ENCODE data around the gene CNTD1. TPM values are rescaled to one million over a fixed set of nuclear protein-coding genes. Genes with fewer than 3 reads are reported as not detected.

Gene CNTD1
- polyA plus RNA-seq, 1 donor = 3.0 TPM

GRCh38 chr17:42809250-42809649, 10.6 kb downstream of the CNTD1 start:
- H3K9me3 ChIP-seq (ENCODE audit: control insufficient read depth, low read depth, low read length) = no peaks in the 10 kb centered on the region
- peaks cover 21% of the 10 kb centered on the region for H3K4me1 ChIP-seq (ENCODE audit: control insufficient read depth, insufficient read depth, low read length)
- no peak overlapping the region for H3K4me3 ChIP-seq (ENCODE audit: low read length)
- no peak overlapping the region for H3K27ac ChIP-seq (ENCODE audit: low read length)
- H3K36me3 ChIP-seq (ENCODE audit: control insufficient read depth, insufficient read depth, low read length) = peaks cover 27% of the 10 kb centered on the region
- 67% methylated on average over 1 of the region's 3 CpGs for WGBS (ENCODE audit: insufficient coverage, low lambda C conversion rate)
- DNase-seq = no peak
- H3K27me3 ChIP-seq (ENCODE audit: control insufficient read depth, insufficient read depth, low read length) = no peaks in the 10 kb centered on the region

- H3K27ac ChIP-seq (ENCODE audit: low read length) = no peak overlapping the region
- H3K36me3 ChIP-seq (ENCODE audit: control insufficient read depth, insufficient read depth, low read length) = peaks cover 75% of the 10 kb centered on the region
- H3K27me3 ChIP-seq (ENCODE audit: control insufficient read depth, insufficient read depth, low read length) = no peaks in the 10 kb centered on the region
- H3K4me3 ChIP-seq (ENCODE audit: low read length) = no peak overlapping the region
- no peaks in the 10 kb centered on the region for H3K4me1 ChIP-seq (ENCODE audit: control insufficient read depth, insufficient read depth, low read length)
- H3K9me3 ChIP-seq (ENCODE audit: control insufficient read depth, low read depth, low read length) = no peaks in the 10 kb centered on the region
- no peak for DNase-seq
- 79% methylated on average over 4 of the region's 8 CpGs for WGBS (ENCODE audit: insufficient coverage, low lambda C conversion rate)
These were observed 16.2 kb downstream of the CNTD1 start for GRCh38 chr17:42814633-42815399.

- H3K27ac ChIP-seq (ENCODE audit: low read length) = no peak overlapping the region
- no peaks in the 10 kb centered on the region for H3K4me1 ChIP-seq (ENCODE audit: control insufficient read depth, insufficient read depth, low read length)
- H3K9me3 ChIP-seq (ENCODE audit: control insufficient read depth, low read depth, low read length) = no peaks in the 10 kb centered on the region
- peaks cover 73% of the 10 kb centered on the region for H3K36me3 ChIP-seq (ENCODE audit: control insufficient read depth, insufficient read depth, low read length)
- no peak for DNase-seq
- no CpG with 5 or more reads among the region's 1 CpG for WGBS (ENCODE audit: insufficient coverage, low lambda C conversion rate)
- H3K27me3 ChIP-seq (ENCODE audit: control insufficient read depth, insufficient read depth, low read length) = no peaks in the 10 kb centered on the region
- no peak overlapping the region for H3K4me3 ChIP-seq (ENCODE audit: low read length)
These were observed 19.2 kb downstream of the CNTD1 start for GRCh38 chr17:42817866-42818265.

- H3K27ac ChIP-seq (ENCODE audit: low read length) = no peak overlapping the region
- no peaks in the 10 kb centered on the region for H3K27me3 ChIP-seq (ENCODE audit: control insufficient read depth, insufficient read depth, low read length)
- no peak for DNase-seq
- peaks cover 70% of the 10 kb centered on the region for H3K36me3 ChIP-seq (ENCODE audit: control insufficient read depth, insufficient read depth, low read length)
- no peak overlapping the region for H3K4me3 ChIP-seq (ENCODE audit: low read length)
- H3K9me3 ChIP-seq (ENCODE audit: control insufficient read depth, low read depth, low read length) = no peaks in the 10 kb centered on the region
- WGBS (ENCODE audit: insufficient coverage, low lambda C conversion rate) = no CpG with 5 or more reads among the region's 5 CpGs
- no peaks in the 10 kb centered on the region for H3K4me1 ChIP-seq (ENCODE audit: control insufficient read depth, insufficient read depth, low read length)
These were observed 19.7 kb downstream of the CNTD1 start for GRCh38 chr17:42818379-42818778.

- peaks cover 57% of the 10 kb centered on the region for H3K36me3 ChIP-seq (ENCODE audit: control insufficient read depth, insufficient read depth, low read length)
- H3K4me1 ChIP-seq (ENCODE audit: control insufficient read depth, insufficient read depth, low read length) = no peaks in the 10 kb centered on the region
- H3K4me3 ChIP-seq (ENCODE audit: low read length) = no peak overlapping the region
- H3K27ac ChIP-seq (ENCODE audit: low read length) = no peak overlapping the region
- DNase-seq = peak in 1 of 2 donors; percentile 51
- WGBS (ENCODE audit: insufficient coverage, low lambda C conversion rate) = no CpG with 5 or more reads among the region's 2 CpGs
- H3K27me3 ChIP-seq (ENCODE audit: control insufficient read depth, insufficient read depth, low read length) = no peaks in the 10 kb centered on the region
- H3K9me3 ChIP-seq (ENCODE audit: control insufficient read depth, low read depth, low read length) = no peaks in the 10 kb centered on the region
These were observed 21.4 kb downstream of the CNTD1 start for GRCh38 chr17:42819939-42820535.

- Histone ChIP-seq H3K9me3 (ENCODE audit: control insufficient read depth, low read depth, low read length) (no peaks in the 10 kb centered on the region), H3K27ac (ENCODE audit: low read length) (no peak overlapping the region), H3K36me3 (ENCODE audit: control insufficient read depth, insufficient read depth, low read length) (peaks cover 46% of the 10 kb centered on the region), H3K4me1 (ENCODE audit: control insufficient read depth, insufficient read depth, low read length) (no peaks in the 10 kb centered on the region), H3K27me3 (ENCODE audit: control insufficient read depth, insufficient read depth, low read length) (no peaks in the 10 kb centered on the region), H3K4me3 (ENCODE audit: low read length) (no peak overlapping the region)
- DNase-seq = no peak
- WGBS (ENCODE audit: insufficient coverage, low lambda C conversion rate) = no CpG with 5 or more reads among the region's 7 CpGs
These were observed 22.5 kb downstream of the CNTD1 start for GRCh38 chr17:42821176-42821575.

GRCh38 chr17:42827472-42827871, 28.8 kb downstream of the CNTD1 start:
- Histone ChIP-seq H3K4me3 (ENCODE audit: low read length) (no peak overlapping the region), H3K4me1 (ENCODE audit: control insufficient read depth, insufficient read depth, low read length) (no peaks in the 10 kb centered on the region), H3K27me3 (ENCODE audit: control insufficient read depth, insufficient read depth, low read length) (no peaks in the 10 kb centered on the region), H3K27ac (ENCODE audit: low read length) (no peak overlapping the region), H3K36me3 (ENCODE audit: control insufficient read depth, insufficient read depth, low read length) (no peaks in the 10 kb centered on the region), H3K9me3 (ENCODE audit: control insufficient read depth, low read depth, low read length) (no peaks in the 10 kb centered on the region)
- WGBS (ENCODE audit: insufficient coverage, low lambda C conversion rate) = no CpG with 5 or more reads among the region's 1 CpG
- no peak for DNase-seq

GRCh38 chr17:42830971-42831370, 32.3 kb downstream of the CNTD1 start:
- no peaks in the 10 kb centered on the region for H3K4me1 ChIP-seq (ENCODE audit: control insufficient read depth, insufficient read depth, low read length)
- H3K9me3 ChIP-seq (ENCODE audit: control insufficient read depth, low read depth, low read length) = no peaks in the 10 kb centered on the region
- H3K36me3 ChIP-seq (ENCODE audit: control insufficient read depth, insufficient read depth, low read length) = peaks cover 4% of the 10 kb centered on the region
- H3K27ac ChIP-seq (ENCODE audit: low read length) = no peak overlapping the region
- DNase-seq = no peak
- no peaks in the 10 kb centered on the region for H3K27me3 ChIP-seq (ENCODE audit: control insufficient read depth, insufficient read depth, low read length)
- no peak overlapping the region for H3K4me3 ChIP-seq (ENCODE audit: low read length)

GRCh38 chr17:42832213-42832933, 33.7 kb downstream of the CNTD1 start:
- H3K36me3 ChIP-seq (ENCODE audit: control insufficient read depth, insufficient read depth, low read length) = peaks cover 13% of the 10 kb centered on the region
- DNase-seq = no peak
- peak overlapping the region; percentile 71 for H3K27ac ChIP-seq (ENCODE audit: low read length)
- peak overlapping the region; percentile 97 for H3K4me3 ChIP-seq (ENCODE audit: low read length)
- no peaks in the 10 kb centered on the region for H3K4me1 ChIP-seq (ENCODE audit: control insufficient read depth, insufficient read depth, low read length)
- WGBS (ENCODE audit: insufficient coverage, low lambda C conversion rate) = 95% methylated on average over 4 of the region's 9 CpGs
- no peaks in the 10 kb centered on the region for H3K9me3 ChIP-seq (ENCODE audit: control insufficient read depth, low read depth, low read length)
- no peaks in the 10 kb centered on the region for H3K27me3 ChIP-seq (ENCODE audit: control insufficient read depth, insufficient read depth, low read length)

GRCh38 chr17:42832934-42833766, 34.5 kb downstream of the CNTD1 start, which contains the start of gene PSME3:
Gene PSME3 (plus strand): TSS chr17:42833397. CDS start chr17:42833632, 235 bp downstream.
- H3K4me3 ChIP-seq (ENCODE audit: low read length) = peak within 1 kb of the TSS; percentile 97
- H3K27ac ChIP-seq (ENCODE audit: low read length) = peak within 1 kb of the TSS; percentile 71
- no CpG with 5 or more reads among the region's 71 CpGs for WGBS (ENCODE audit: insufficient coverage, low lambda C conversion rate)

More at GRCh38 chr17:42832934-42833766, 34.5 kb downstream of the CNTD1 start, which contains the start of gene PSME3:
- H3K27me3 ChIP-seq (ENCODE audit: control insufficient read depth, insufficient read depth, low read length) = no peaks in the 10 kb centered on the region
- H3K36me3 ChIP-seq (ENCODE audit: control insufficient read depth, insufficient read depth, low read length) = peaks cover 20% of the 10 kb centered on the region
- H3K4me1 ChIP-seq (ENCODE audit: control insufficient read depth, insufficient read depth, low read length) = no peaks in the 10 kb centered on the region
- H3K9me3 ChIP-seq (ENCODE audit: control insufficient read depth, low read depth, low read length) = no peaks in the 10 kb centered on the region
- DNase-seq = peak; percentile 85 to 96

Measured in large intestine (tissue), 3 donors.